GM18508 (cell line): ENCODE data around the gene VWA3B.
"Not testable (repeated sequence)": the region's sequence is repeated elsewhere in the genome, so short reads cannot be mapped to it uniquely, and the experiment has no call there.

ENCODE experiments used
- ATAC-seq: cut with Tn5 transposase; IDR thresholded peaks from one replicate; pipeline ENCODE4 v1.9.1; 2021; ENCODE audit warnings: moderate number of reproducible peaks; ENCODE audit not compliant: insufficient read depth, unreplicated experiment

VWA3B gene

GRCh38 chr2:98295275-98295674 is 208.3 kb downstream of the VWA3B start:
- no peak for ATAC-seq

GRCh38 chr2:98295721-98296414 is 208.9 kb downstream of the VWA3B start:
- no peak for ATAC-seq

GRCh38 chr2:98296440-98296839 is 209.5 kb downstream of the VWA3B start:
- no peak for ATAC-seq

GRCh38 chr2:98297817-98298682 is 211.1 kb downstream of the VWA3B start:
- no peak for ATAC-seq

GRCh38 chr2:98298683-98299164 is 211.8 kb downstream of the VWA3B start:
- no peak for ATAC-seq

GRCh38 chr2:98299211-98299905 is 212.4 kb downstream of the VWA3B start:
- ATAC-seq: no peak

GRCh38 chr2:98300141-98300874 is 213.3 kb downstream of the VWA3B start:
- ATAC-seq: no peak

GRCh38 chr2:98301469-98301868 is 214.5 kb downstream of the VWA3B start:
- no peak for ATAC-seq

- not testable (repeated sequence) for ATAC-seq
Measured at GRCh38 chr2:98307131-98307696, 220.2 kb downstream of the VWA3B start.

GRCh38 chr2:98308068-98308467 is 221.1 kb downstream of the VWA3B start:
- no peak for ATAC-seq

GRCh38 chr2:98308532-98308931 is 221.6 kb downstream of the VWA3B start:
- ATAC-seq: no peak

GRCh38 chr2:98309580-98309979 is 222.6 kb downstream of the VWA3B start:
- ATAC-seq: no peak

- no peak for ATAC-seq
Measured at GRCh38 chr2:98310010-98310409, 223.0 kb downstream of the VWA3B start.

GRCh38 chr2:98311090-98311489 is 224.1 kb downstream of the VWA3B start:
- ATAC-seq: no peak

- ATAC-seq: no peak
Measured at GRCh38 chr2:98311771-98312545, 225.0 kb downstream of the VWA3B start.

GRCh38 chr2:98313492-98314250 is 226.7 kb downstream of the VWA3B start:
- no peak for ATAC-seq

- ATAC-seq: no peak
Measured at GRCh38 chr2:98314251-98314650, 227.3 kb downstream of the VWA3B start.

GRCh38 chr2:98315957-98316356 is 229.0 kb downstream of the VWA3B start:
- no peak for ATAC-seq
